HK-2 (cell line): ENCODE data around the gene CTRB1.
"Not testable (repeated sequence)": the region's sequence is repeated elsewhere in the genome, so short reads cannot be mapped to it uniquely, and the experiment has no call there.

ENCODE experiments used
- DNase-seq: peaks from one replicate; pipeline ENCODE4 v3.0.0-alpha.2; 2018; ENCODE audit not compliant: unreplicated experiment

The CTRB1 gene

GRCh38 chr16:75204410-75204758 is 14.4 kb upstream of the CTRB1 start:
- DNase-seq = no peak

GRCh38 chr16:75204905-75205304 is 13.9 kb upstream of the CTRB1 start:
- DNase-seq = not testable (repeated sequence)

- DNase-seq = not testable (repeated sequence)
Observed at GRCh38 chr16:75205438-75205837, 13.3 kb upstream of the CTRB1 start.

GRCh38 chr16:75205961-75206748 is 12.6 kb upstream of the CTRB1 start:
- not testable (repeated sequence) for DNase-seq

GRCh38 chr16:75206749-75207451 is 11.9 kb upstream of the CTRB1 start, which contains the start of gene CTRB2:
Gene CTRB2 (minus strand): TSS chr16:75207161. CDS start chr16:75207141, 20 bp downstream.
- DNase-seq = no peak

GRCh38 chr16:75207831-75208230 is 11.0 kb upstream of the CTRB1 start:
- no peak for DNase-seq

GRCh38 chr16:75208242-75208825 is 10.5 kb upstream of the CTRB1 start:
- no peak for DNase-seq

- DNase-seq = no peak
Observed at GRCh38 chr16:75208861-75209505, 9.8 kb upstream of the CTRB1 start.

GRCh38 chr16:75209514-75209913 is 9.3 kb upstream of the CTRB1 start:
- DNase-seq = not testable (repeated sequence)

- DNase-seq = no peak
Observed at GRCh38 chr16:75209944-75210343, 8.8 kb upstream of the CTRB1 start.

GRCh38 chr16:75211286-75211685 is 7.5 kb upstream of the CTRB1 start:
- DNase-seq = not testable (repeated sequence)

GRCh38 chr16:75216127-75216526 is 2.7 kb upstream of the CTRB1 start:
- no peak for DNase-seq

GRCh38 chr16:75216576-75216975 is 2.2 kb upstream of the CTRB1 start:
- DNase-seq = no peak

- DNase-seq = no peak
Observed at GRCh38 chr16:75217389-75217851, 1.4 kb upstream of the CTRB1 start.

GRCh38 chr16:75219088-75219487 is 300 bp downstream of the CTRB1 start:
- no peak for DNase-seq

GRCh38 chr16:75219838-75220237 is 1.1 kb downstream of the CTRB1 start:
- DNase-seq = no peak

GRCh38 chr16:75222271-75222783 is 3.5 kb downstream of the CTRB1 start:
- DNase-seq = no peak

GRCh38 chr16:75223129-75223528 is 4.3 kb downstream of the CTRB1 start:
- DNase-seq = not testable (repeated sequence)

- no peak for DNase-seq
Observed at GRCh38 chr16:75224306-75225082, 5.7 kb downstream of the CTRB1 start.

GRCh38 chr16:75225092-75225491 is 6.3 kb downstream of the CTRB1 start:
- no peak for DNase-seq
